CD4-positive, alpha-beta T cell (primary cell): ENCODE data around the gene NDRG2. TPM values are rescaled to one million over a fixed set of nuclear protein-coding genes. Genes with fewer than 3 reads are reported as not detected.
A peak's percentile ranks its signal among the peaks of the same experiment; 100 is the strongest.

Source experiments
- ATAC-seq: fragments of 200-7000 bp; cut with Tn5 transposase; one replicate; pipeline ENCODE4 v1.10.0; 2022; ENCODE audit warnings: mild to moderate bottlenecking; ENCODE audit not compliant: poor library complexity
- CTCF ChIA-PET: fragments of 350-600 bp; sonication (Branson Sonifier 250); formaldehyde crosslinking; loops from one replicate; lab custom pipeline; 2021; ENCODE audit warnings: antibody characterized with exemption, inconsistent platforms; lab: Charles Lee
- POLR2A ChIA-PET: fragments of 350-600 bp; sonication (Branson Sonifier 250); formaldehyde crosslinking; loops from one replicate; lab custom pipeline; 2021; ENCODE audit warnings: antibody characterized with exemption, inconsistent platforms; lab: Charles Lee
- DNase-seq, 14 experiments: peaks; one replicate each; pipeline ENCODE4 v3.0.0-alpha.2; 2013 to 2020; ENCODE audit warnings: mixed read lengths in 2 of 14
- H3K27ac ChIP-seq, 2 donors: one replicate each; pipeline versions ENCODE4 v1.5.1 to v1.7.0; 2013; ENCODE audit warnings: low read length in 2 of 2, low read depth in 1 of 2, mild to moderate bottlenecking in 1 of 2
- H3K27me3 ChIP-seq, 2 experiments: 1 replicate in 1 of 2; 2 replicates in 1 of 2; pipeline versions ENCODE4 v1.6.1 to v1.7.0; 2013; ENCODE audit warnings: low read length in 2 of 2, control low read depth in 1 of 2, mild to moderate bottlenecking in 1 of 2, moderate library complexity in 1 of 2; ENCODE audit not compliant: insufficient read depth in 2 of 2, control insufficient read depth in 1 of 2
- H3K36me3 ChIP-seq: one replicate; pipeline ENCODE4 v1.6.1; 2013; ENCODE audit warnings: low read length, control low read depth; ENCODE audit not compliant: insufficient read depth
- H3K4me1 ChIP-seq: one replicate; pipeline ENCODE4 v1.6.1; 2013; ENCODE audit warnings: low read length, control low read depth; ENCODE audit not compliant: insufficient read depth
- H3K4me3 ChIP-seq: one replicate; pipeline ENCODE4 v1.5.1; 2013; ENCODE audit warnings: mild to moderate bottlenecking, low read length, moderate library complexity
- H3K9me3 ChIP-seq, 2 experiments: 1 replicate in 1 of 2; 2 replicates in 1 of 2; pipeline versions ENCODE4 v1.6.1 to v1.7.0; 2013; ENCODE audit warnings: low read length in 2 of 2, mild to moderate bottlenecking in 2 of 2, control low read depth in 1 of 2, moderate library complexity in 1 of 2; ENCODE audit not compliant: control insufficient read depth in 1 of 2, insufficient read depth in 1 of 2
- H3K27ac Mint-ChIP-seq: one replicate; pipeline ENCODE4 v1.8.0; 2020; ENCODE audit warnings: mixed read lengths
- H3K27me3 Mint-ChIP-seq: one replicate; pipeline ENCODE4 v1.8.0; 2021; ENCODE audit warnings: mixed read lengths
- H3K36me3 Mint-ChIP-seq: one replicate; pipeline ENCODE4 v1.8.0; 2021; ENCODE audit warnings: low read depth, mixed read lengths
- H3K4me1 Mint-ChIP-seq: one replicate; pipeline ENCODE4 v1.8.0; 2021; ENCODE audit warnings: low read depth, mixed read lengths
- H3K4me3 Mint-ChIP-seq: one replicate; pipeline ENCODE4 v1.8.0; 2020; ENCODE audit warnings: mild to moderate bottlenecking, mixed read lengths
- H3K9me3 Mint-ChIP-seq: one replicate; pipeline ENCODE4 v1.8.0; 2020; ENCODE audit warnings: mixed read lengths
- intact Hi-C, 2 experiments: fragments of 100-400 bp; cut with DNase I in 1 of 2; cut with micrococcal nuclease in 1 of 2; formaldehyde crosslinking; loops; one replicate each; pipeline versions ENCODE4 v1.15.1 to v1.9.0; 2023 to 2025; cut with DNase I, micrococcal nuclease
- total RNA-seq, 174 experiments: library from RNA in 2 of 174; stranded (reverse) in 2 of 174; gene quantifications; one replicate each; pipeline ENCODE4 v1.2.3 and lab custom pipeline; 2021 to 2026
- TF ChIP-seq, protein P1 (sequence below): fragments of 200-600 bp; IDR thresholded peaks from one replicate; pipeline ENCODE4 v1.8.0; 2022; ENCODE audit warnings: antibody characterized with exemption, mild to moderate bottlenecking

Gene NDRG2
- total RNA-seq, 2 experiments from 2014 or later, result 26.7 to 28.6 TPM

DNA sequence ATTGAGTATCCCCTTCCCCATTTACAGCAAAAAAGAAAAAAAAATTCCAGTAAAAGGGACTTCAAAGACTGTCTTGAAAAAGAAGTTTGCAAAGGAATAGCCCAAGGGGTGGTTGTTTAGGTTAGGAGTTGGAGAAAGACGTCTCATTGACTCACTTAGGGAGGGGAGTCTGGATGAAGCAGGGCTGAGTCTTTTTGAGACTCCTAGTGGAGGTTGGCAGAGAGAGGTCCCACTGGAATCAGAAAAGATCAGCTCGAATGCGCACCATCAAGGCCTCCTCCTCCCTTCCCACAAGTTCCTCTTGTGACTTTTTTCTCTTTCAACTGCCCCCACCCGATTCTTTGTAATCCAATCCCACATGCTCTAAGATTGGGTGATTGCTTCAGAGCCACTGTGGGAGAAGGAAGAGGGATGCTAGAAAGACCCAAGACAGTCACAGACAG, 47.2 kb upstream of the NDRG2 start:
- Histone ChIP-seq H3K4me1 (peaks cover 37% of the 10 kb centered on the region), H3K9me3 (peaks cover 0 to 13% of the 10 kb centered on the region in 2 experiments), H3K27me3 (peaks cover 40 to 55% of the 10 kb centered on the region in 2 experiments), H3K36me3 (no peaks in the 10 kb centered on the region), H3K4me3 (no peak overlapping the region), H3K27ac (no peak overlapping the region)
- Mint-ChIP-seq H3K27ac (no peak overlapping the region), H3K36me3 (no peaks in the 10 kb centered on the region), H3K27me3 (peaks cover 65% of the 10 kb centered on the region), H3K9me3 (no peaks in the 10 kb centered on the region), H3K4me3 (peak overlapping the region; percentile 66), H3K4me1 (peaks cover 37% of the 10 kb centered on the region)
- peak in 1 of 14 experiments; percentile 20 for DNase-seq
- TF ChIP-seq, protein P1, sequence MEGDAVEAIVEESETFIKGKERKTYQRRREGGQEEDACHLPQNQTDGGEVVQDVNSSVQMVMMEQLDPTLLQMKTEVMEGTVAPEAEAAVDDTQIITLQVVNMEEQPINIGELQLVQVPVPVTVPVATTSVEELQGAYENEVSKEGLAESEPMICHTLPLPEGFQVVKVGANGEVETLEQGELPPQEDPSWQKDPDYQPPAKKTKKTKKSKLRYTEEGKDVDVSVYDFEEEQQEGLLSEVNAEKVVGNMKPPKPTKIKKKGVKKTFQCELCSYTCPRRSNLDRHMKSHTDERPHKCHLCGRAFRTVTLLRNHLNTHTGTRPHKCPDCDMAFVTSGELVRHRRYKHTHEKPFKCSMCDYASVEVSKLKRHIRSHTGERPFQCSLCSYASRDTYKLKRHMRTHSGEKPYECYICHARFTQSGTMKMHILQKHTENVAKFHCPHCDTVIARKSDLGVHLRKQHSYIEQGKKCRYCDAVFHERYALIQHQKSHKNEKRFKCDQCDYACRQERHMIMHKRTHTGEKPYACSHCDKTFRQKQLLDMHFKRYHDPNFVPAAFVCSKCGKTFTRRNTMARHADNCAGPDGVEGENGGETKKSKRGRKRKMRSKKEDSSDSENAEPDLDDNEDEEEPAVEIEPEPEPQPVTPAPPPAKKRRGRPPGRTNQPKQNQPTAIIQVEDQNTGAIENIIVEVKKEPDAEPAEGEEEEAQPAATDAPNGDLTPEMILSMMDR, result no peak
- ChIA-PET CTCF (interaction anchor here (1.5 to 2.7 kb wide), 4 partner anchors 16 to 57 kb away, joined by 8 to 26 read pairs (median 15); no protein-coding TSS in a partner anchor), POLR2A (interaction anchor here (1.3 to 2.1 kb wide), 4 partner anchors 15 to 32 kb away, joined by 3 to 15 read pairs (median 7); partner anchors contain the start of gene ZNF219)
- no peak for ATAC-seq
- intact Hi-C loops, result no loop called here

DNA sequence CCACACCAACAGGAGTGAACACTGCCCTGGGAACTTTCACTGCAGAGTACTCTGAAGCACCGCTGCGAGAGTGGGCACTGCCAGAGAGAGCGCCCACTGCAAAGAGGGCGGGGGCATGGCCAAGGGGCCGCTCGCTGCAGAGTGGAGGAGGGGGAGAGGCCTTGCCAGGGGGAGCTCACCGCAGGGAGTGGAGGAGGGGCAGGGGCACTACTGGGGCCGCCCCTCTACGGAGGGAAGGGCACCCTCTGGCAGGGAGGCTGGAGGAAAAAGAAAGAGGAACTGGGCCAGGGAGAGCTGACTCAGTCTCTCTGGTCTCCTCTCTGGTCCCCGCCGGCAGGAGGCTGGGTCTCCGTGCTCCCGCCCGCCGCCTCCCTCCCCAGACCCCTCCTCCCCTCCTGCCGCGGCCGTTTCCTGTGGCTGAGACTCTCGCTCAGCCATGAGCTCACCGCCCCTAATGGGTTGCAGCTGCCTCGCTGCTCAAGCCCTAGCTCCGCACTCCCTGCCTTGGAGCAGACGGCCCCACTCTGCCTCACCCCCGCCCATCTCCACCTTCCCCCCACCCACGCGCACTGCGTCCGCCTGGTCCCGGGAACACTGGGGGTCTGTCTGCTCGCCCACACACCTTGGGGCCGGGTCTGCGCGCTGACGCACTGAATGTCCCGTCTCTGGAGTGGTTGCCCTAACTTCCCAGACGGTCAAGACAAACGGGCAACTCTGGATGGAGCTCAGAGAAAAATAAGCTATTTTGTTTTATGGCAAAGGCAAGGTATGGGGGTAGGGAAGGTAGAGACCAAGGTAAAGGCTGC, 46.6 kb upstream of the NDRG2 start:
- Mint-ChIP-seq H3K27ac (no peak overlapping the region), H3K36me3 (no peaks in the 10 kb centered on the region), H3K9me3 (no peaks in the 10 kb centered on the region), H3K27me3 (peaks cover 71% of the 10 kb centered on the region), H3K4me3 (peak overlapping the region; percentile 86), H3K4me1 (peaks cover 37% of the 10 kb centered on the region)
- DNase-seq, result peak in 8 of 14 experiments; percentile 19 to 76 (median 50)
- TF ChIP-seq, protein P1, result no peak
- Histone ChIP-seq H3K4me3 (peak overlapping the region; percentile 51), H3K36me3 (no peaks in the 10 kb centered on the region), H3K27ac (no peak overlapping the region), H3K9me3 (peaks cover 0 to 13% of the 10 kb centered on the region in 2 experiments), H3K27me3 (peaks cover 40 to 59% of the 10 kb centered on the region in 2 experiments), H3K4me1 (peaks cover 37% of the 10 kb centered on the region)
- intact Hi-C loops, result no loop called here
- ATAC-seq, result peak; percentile 37
- ChIA-PET CTCF (interaction anchor here (0.9 to 2.7 kb wide), 5 partner anchors 17 to 56 kb away, joined by 3 to 26 read pairs (median 10); no protein-coding TSS in a partner anchor), POLR2A (interaction anchor here (0.7 to 2.1 kb wide), 8 partner anchors 16 to 74 kb away, joined by 3 to 15 read pairs (median 4); partner anchors contain the start of gene ZNF219)

DNA sequence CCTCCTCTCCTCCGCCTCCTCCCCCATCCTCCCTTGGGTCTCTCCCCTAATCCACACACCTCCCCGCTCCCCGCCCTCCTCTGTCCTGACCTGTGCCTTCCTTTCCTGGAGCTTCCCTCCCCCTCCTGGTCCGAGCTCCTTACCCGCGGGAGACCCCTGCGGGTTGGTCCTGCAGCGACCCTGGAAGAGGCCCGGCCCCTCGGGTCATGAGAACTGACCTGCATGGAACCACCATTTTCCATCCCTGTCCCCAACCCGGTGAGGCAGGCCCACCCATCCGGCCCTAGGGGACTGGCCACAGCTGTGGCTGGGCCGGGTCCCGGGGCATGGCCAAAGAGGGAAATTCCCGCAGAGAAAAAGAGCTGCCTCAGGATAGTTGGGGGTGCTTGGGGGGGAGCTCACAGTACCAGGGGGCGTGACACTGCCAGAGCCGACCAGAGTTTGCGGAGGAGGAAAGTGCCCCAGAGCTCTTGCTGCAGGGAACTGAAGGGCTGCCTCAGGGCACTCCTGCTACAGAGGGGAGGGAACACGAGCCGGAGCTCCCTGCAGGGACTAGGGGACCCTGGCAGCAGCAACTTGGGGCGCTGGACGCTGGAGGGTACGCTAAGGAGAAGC, 45.9 kb upstream of the NDRG2 start:
- no peak overlapping the region for H3K27ac ChIP-seq

More for the DNA sequence above, 45.9 kb upstream of the NDRG2 start:
- Histone ChIP-seq H3K36me3 (no peaks in the 10 kb centered on the region), H3K9me3 (peaks cover 0 to 13% of the 10 kb centered on the region in 2 experiments), H3K4me1 (peaks cover 37% of the 10 kb centered on the region), H3K4me3 (peak overlapping the region; percentile 51), H3K27me3 (peaks cover 44 to 59% of the 10 kb centered on the region in 2 experiments)
- no peaks in the 10 kb centered on the region for H3K9me3 Mint-ChIP-seq
- ATAC-seq (peak; percentile 39), DNase-seq (peak in 5 of 14 experiments; percentile 10 to 61 (median 25))
- peaks cover 37% of the 10 kb centered on the region for H3K4me1 Mint-ChIP-seq
- CTCF ChIA-PET, result interaction anchor here (0.9 to 2.7 kb wide), 5 partner anchors 18 to 56 kb away, joined by 3 to 26 read pairs (median 10); no protein-coding TSS in a partner anchor
- TF ChIP-seq, protein P1, result no peak
- H3K36me3 Mint-ChIP-seq, result no peaks in the 10 kb centered on the region
- no peak overlapping the region for H3K27ac Mint-ChIP-seq
- peaks cover 75% of the 10 kb centered on the region for H3K27me3 Mint-ChIP-seq
- intact Hi-C loops, result no loop called here
- POLR2A ChIA-PET, result interaction anchor here (0.7 to 2.1 kb wide), 7 partner anchors 17 to 73 kb away, joined by 3 to 15 read pairs (median 6); partner anchors contain the start of gene ZNF219
- peak overlapping the region; percentile 86 for H3K4me3 Mint-ChIP-seq
